Endodermal cell (in vitro differentiated cells): Measurements from ENCODE around the gene CTNNA2. TPM values are rescaled to one million over a fixed set of nuclear protein-coding genes. Genes with fewer than 3 reads are reported as not detected.

ENCODE experiments used
- DNase-seq: peaks from one replicate; pipeline ENCODE4 v3.0.0-alpha.2; 2017
- H3K27ac ChIP-seq: 2 replicates; pipeline ENCODE4 v1.5.1; 2013; ENCODE audit warnings: mild to moderate bottlenecking, low read depth, low read length, moderate library complexity
- H3K27me3 ChIP-seq: 2 replicates; pipeline ENCODE4 v1.6.1; 2013; ENCODE audit warnings: mild to moderate bottlenecking, low read length, moderate library complexity; ENCODE audit not compliant: insufficient read depth, control insufficient read depth, poor library complexity, severe bottlenecking
- H3K36me3 ChIP-seq: 2 replicates; pipeline ENCODE4 v1.7.0; 2013; ENCODE audit warnings: mild to moderate bottlenecking, low read length, moderate library complexity; ENCODE audit not compliant: control insufficient read depth, insufficient read depth
- H3K4me1 ChIP-seq: one replicate; pipeline ENCODE4 v1.7.0; 2013; ENCODE audit warnings: low read length; ENCODE audit not compliant: control insufficient read depth, insufficient read depth
- H3K4me3 ChIP-seq: 2 replicates; pipeline ENCODE4 v1.5.1; 2013; ENCODE audit warnings: mild to moderate bottlenecking, low read length, moderate library complexity
- H3K9ac ChIP-seq: 2 replicates; pipeline ENCODE4 v1.6.1; 2013; ENCODE audit warnings: mild to moderate bottlenecking, low read length, moderate library complexity; ENCODE audit not compliant: poor library complexity, severe bottlenecking; ENCODE audit errors: extremely low read depth
- H3K9me3 ChIP-seq: 2 replicates; pipeline ENCODE4 v1.6.1; 2013; ENCODE audit warnings: mild to moderate bottlenecking, low read length, moderate library complexity; ENCODE audit not compliant: control insufficient read depth
- H3K27ac Mint-ChIP-seq: 2 replicates; pipeline ENCODE4 v1.8.0; 2020; ENCODE audit warnings: mixed read lengths
- H3K27me3 Mint-ChIP-seq: 2 replicates; pipeline ENCODE4 v1.8.0; 2021; ENCODE audit warnings: mild to moderate bottlenecking, mixed read lengths; ENCODE audit not compliant: insufficient read depth
- H3K36me3 Mint-ChIP-seq: 2 replicates; pipeline ENCODE4 v1.8.0; 2020; ENCODE audit warnings: low read depth, mixed read lengths
- H3K4me1 Mint-ChIP-seq: 2 replicates; pipeline ENCODE4 v1.8.0; 2020; ENCODE audit warnings: mixed read lengths
- H3K4me3 Mint-ChIP-seq: 2 replicates; pipeline ENCODE4 v1.8.0; 2020; ENCODE audit warnings: mild to moderate bottlenecking, moderate library complexity, mixed read lengths
- H3K9me3 Mint-ChIP-seq: 2 replicates; pipeline ENCODE4 v1.8.0; 2020; ENCODE audit warnings: mild to moderate bottlenecking, mixed read lengths
- CTCF ChIP-seq: fragments of 200-600 bp; sonication (generic); conservative IDR thresholded peaks from 2 replicates; pipeline ENCODE4 v1.5.0; 2021; ENCODE audit warnings: antibody characterized with exemption, mild to moderate bottlenecking
- WGBS, 2 experiments: methylation state at CpG; one replicate each; pipeline versions ENCODE4 v1.1.5 to v1.1.7; 2013; ENCODE audit warnings: missing lambda C conversion rate in 2 of 2, mixed read lengths in 1 of 2; ENCODE audit not compliant: insufficient coverage in 1 of 2, insufficient read length in 1 of 2; 5-methylcytosine and 5-hydroxymethylcytosine counted together
- total RNA-seq, 2 donors: library from RNA; stranded (reverse); fragmentation: NEBNext Ultra II Directional in 1 of 2; extraction: Animal tissue kit (Norgen Biotek cat#: 25700) in 1 of 2; gene quantifications; 2 replicates in 1 of 2; 3 replicates in 1 of 2; pipeline ENCODE4 v1.2.1, GENCODE V29; 2021

CTNNA2 gene
- total RNA-seq, 2 donors from 2014 or later: 7.7 to 9.8 TPM

GRCh38 chr2:80501874-80502624, 989.2 kb downstream of the CTNNA2 start:
- Mint-ChIP-seq H3K36me3 (no peaks in the 10 kb centered on the region), H3K27ac (no peak overlapping the region), H3K9me3 (no peaks in the 10 kb centered on the region), H3K4me1 (peaks cover 18% of the 10 kb centered on the region), H3K4me3 (no peak overlapping the region), H3K27me3 (peaks cover 4% of the 10 kb centered on the region)
- no peaks in the 10 kb centered on the region for H3K9me3 ChIP-seq
- no peak overlapping the region for H3K27ac ChIP-seq
- H3K4me3 ChIP-seq: no peak overlapping the region
- no peak for TF ChIP-seq CTCF
- H3K27me3 ChIP-seq: peaks cover 7% of the 10 kb centered on the region
- DNase-seq: no peak
- H3K36me3 ChIP-seq: no peaks in the 10 kb centered on the region
- H3K4me1 ChIP-seq: no peaks in the 10 kb centered on the region
- no peak overlapping the region for H3K9ac ChIP-seq

GRCh38 chr2:80506563-80506962, 993.7 kb downstream of the CTNNA2 start:
- Histone ChIP-seq H3K4me3 (no peak overlapping the region), H3K9me3 (no peaks in the 10 kb centered on the region), H3K27ac (no peak overlapping the region), H3K4me1 (no peaks in the 10 kb centered on the region), H3K27me3 (peaks cover 7% of the 10 kb centered on the region), H3K9ac (no peak overlapping the region), H3K36me3 (no peaks in the 10 kb centered on the region)
- no peak for TF ChIP-seq CTCF
- Mint-ChIP-seq H3K27ac (no peak overlapping the region), H3K9me3 (no peaks in the 10 kb centered on the region), H3K27me3 (peaks cover 4% of the 10 kb centered on the region), H3K36me3 (no peaks in the 10 kb centered on the region), H3K4me3 (no peak overlapping the region), H3K4me1 (peaks cover 8% of the 10 kb centered on the region)
- 94 to 100% methylated on average over 1 of the region's 1 CpG for WGBS, 2 experiments
- no peak for DNase-seq

- H3K4me1 Mint-ChIP-seq: peaks cover 2% of the 10 kb centered on the region
- no peak overlapping the region for H3K27ac Mint-ChIP-seq
- H3K4me3 Mint-ChIP-seq: no peak overlapping the region
- H3K4me3 ChIP-seq: no peak overlapping the region
- DNase-seq: no peak
- TF ChIP-seq CTCF: no peak
- no peak overlapping the region for H3K9ac ChIP-seq
- peaks cover 7% of the 10 kb centered on the region for H3K9me3 ChIP-seq
- 91 to 100% methylated on average over 3 of the region's 3 CpGs for WGBS, 2 experiments
- no peak overlapping the region for H3K27ac ChIP-seq
- no peaks in the 10 kb centered on the region for H3K27me3 ChIP-seq
- H3K9me3 Mint-ChIP-seq: peaks cover 4% of the 10 kb centered on the region
- H3K36me3 ChIP-seq: no peaks in the 10 kb centered on the region
- no peaks in the 10 kb centered on the region for H3K4me1 ChIP-seq
- peaks cover 4% of the 10 kb centered on the region for H3K27me3 Mint-ChIP-seq
- H3K36me3 Mint-ChIP-seq: no peaks in the 10 kb centered on the region
These were observed 997.9 kb downstream of the CTNNA2 start for GRCh38 chr2:80510716-80511115.
